ENCODE measurements around the gene OGDH.

- TF ChIP-seq CTCF (IDR thresholded peaks at IDR 0.05) (no peak), POLR2A (IDR thresholded peaks at IDR 0.05) (no peak), EP300 (IDR thresholded peaks at IDR 0.05) (no peak)
Measured at GRCh38 chr7:44757311-44757710, 150.9 kb downstream of the OGDH start.

Data from ovary (tissue), 3 donors.